Ishikawa (cell line): ENCODE results near the gene ELMOD3.

Experiments
- EGR1 ChIP-seq: IDR thresholded peaks from 2 replicates; pipeline ENCODE4 v1.6.1; 2012
- EP300 ChIP-seq: IDR thresholded peaks from 2 replicates; pipeline ENCODE4 v1.6.1; 2012; ENCODE audit warnings: borderline replicate concordance
- TEAD4 ChIP-seq: IDR thresholded peaks from 2 replicates; pipeline ENCODE4 v1.6.1; 2012
- TF ChIP-seq, protein P1 (sequence below): IDR thresholded peaks from 2 replicates; pipeline ENCODE4 v1.6.1; 2012
- TF ChIP-seq, protein P2 (sequence below): IDR thresholded peaks from 2 replicates; pipeline ENCODE4 v1.6.1; 2012; ENCODE audit warnings: low read depth, mild to moderate bottlenecking

DNA sequence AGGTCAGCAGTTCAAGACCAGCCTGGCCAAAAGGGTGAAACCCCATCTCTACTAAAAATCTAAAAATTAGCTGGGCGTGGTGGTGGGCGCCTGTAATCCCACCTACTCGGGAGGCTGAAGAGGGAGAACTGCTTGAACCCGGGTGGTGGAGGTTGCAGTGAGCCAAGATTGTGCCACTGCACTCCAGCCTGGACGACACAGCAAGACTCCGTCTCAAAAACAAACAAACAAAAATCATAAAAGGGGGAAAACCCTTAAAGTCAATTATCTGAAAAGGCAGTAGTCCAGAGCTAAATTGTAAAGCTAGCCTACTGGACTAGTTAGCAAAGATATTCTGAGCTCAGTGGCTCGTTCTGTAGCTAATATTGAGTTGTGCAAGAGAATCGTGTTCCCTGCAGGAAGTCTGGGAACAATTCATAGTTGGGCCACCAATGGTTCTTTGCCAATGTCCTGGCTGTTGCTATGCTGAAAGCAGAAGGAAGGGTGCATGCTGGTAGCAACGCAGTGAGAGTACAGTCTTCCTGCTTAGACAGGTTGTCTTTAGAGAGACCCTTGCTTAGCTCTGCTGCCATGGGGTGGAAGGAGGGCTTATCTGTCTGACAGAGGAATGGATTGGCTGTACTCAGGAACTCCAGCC is 31.1 kb upstream of the ELMOD3 start:
- no peak for TF ChIP-seq EP300
- TF ChIP-seq, protein P1, sequence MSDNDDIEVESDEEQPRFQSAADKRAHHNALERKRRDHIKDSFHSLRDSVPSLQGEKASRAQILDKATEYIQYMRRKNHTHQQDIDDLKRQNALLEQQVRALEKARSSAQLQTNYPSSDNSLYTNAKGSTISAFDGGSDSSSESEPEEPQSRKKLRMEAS: no peak
- TF ChIP-seq TEAD4: no peak
- TF ChIP-seq EGR1: no peak
- TF ChIP-seq, protein P2, sequence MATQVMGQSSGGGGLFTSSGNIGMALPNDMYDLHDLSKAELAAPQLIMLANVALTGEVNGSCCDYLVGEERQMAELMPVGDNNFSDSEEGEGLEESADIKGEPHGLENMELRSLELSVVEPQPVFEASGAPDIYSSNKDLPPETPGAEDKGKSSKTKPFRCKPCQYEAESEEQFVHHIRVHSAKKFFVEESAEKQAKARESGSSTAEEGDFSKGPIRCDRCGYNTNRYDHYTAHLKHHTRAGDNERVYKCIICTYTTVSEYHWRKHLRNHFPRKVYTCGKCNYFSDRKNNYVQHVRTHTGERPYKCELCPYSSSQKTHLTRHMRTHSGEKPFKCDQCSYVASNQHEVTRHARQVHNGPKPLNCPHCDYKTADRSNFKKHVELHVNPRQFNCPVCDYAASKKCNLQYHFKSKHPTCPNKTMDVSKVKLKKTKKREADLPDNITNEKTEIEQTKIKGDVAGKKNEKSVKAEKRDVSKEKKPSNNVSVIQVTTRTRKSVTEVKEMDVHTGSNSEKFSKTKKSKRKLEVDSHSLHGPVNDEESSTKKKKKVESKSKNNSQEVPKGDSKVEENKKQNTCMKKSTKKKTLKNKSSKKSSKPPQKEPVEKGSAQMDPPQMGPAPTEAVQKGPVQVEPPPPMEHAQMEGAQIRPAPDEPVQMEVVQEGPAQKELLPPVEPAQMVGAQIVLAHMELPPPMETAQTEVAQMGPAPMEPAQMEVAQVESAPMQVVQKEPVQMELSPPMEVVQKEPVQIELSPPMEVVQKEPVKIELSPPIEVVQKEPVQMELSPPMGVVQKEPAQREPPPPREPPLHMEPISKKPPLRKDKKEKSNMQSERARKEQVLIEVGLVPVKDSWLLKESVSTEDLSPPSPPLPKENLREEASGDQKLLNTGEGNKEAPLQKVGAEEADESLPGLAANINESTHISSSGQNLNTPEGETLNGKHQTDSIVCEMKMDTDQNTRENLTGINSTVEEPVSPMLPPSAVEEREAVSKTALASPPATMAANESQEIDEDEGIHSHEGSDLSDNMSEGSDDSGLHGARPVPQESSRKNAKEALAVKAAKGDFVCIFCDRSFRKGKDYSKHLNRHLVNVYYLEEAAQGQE: no peak
